Measurements from ENCODE around the gene CHAC1. TPM values are rescaled to one million over a fixed set of nuclear protein-coding genes. Genes with fewer than 3 reads are reported as not detected.
"Not testable (repeated sequence)": the region's sequence is repeated elsewhere in the genome, so short reads cannot be mapped to it uniquely, and the experiment has no call there.

The CHAC1 gene
- total RNA-seq, 1 experiment from 2014 or later = 49.4 TPM

GRCh38 chr15:40953713-40954074, 423 bp downstream of the CHAC1 start:
- H3K27ac Mint-ChIP-seq (ENCODE audit: low read depth, unreplicated experiment) = peak overlapping the region; percentile 83
- H3K4me3 Mint-ChIP-seq (ENCODE audit: unreplicated experiment) = peak overlapping the region; percentile 87
- DNase-seq (ENCODE audit: unreplicated experiment) = no peak
- TF ChIP-seq CTCF (IDR thresholded peaks at IDR 0.05; ENCODE audit: unreplicated experiment) = no peak
- ChIA-PET CTCF (interaction anchor here (0.6 to 7.2 kb wide), 3 partner anchors 13 to 253 kb away, joined by 3 to 59 read pairs (median 3); no protein-coding TSS in a partner anchor), POLR2A (interaction anchor here (0.7 to 1.5 kb wide), 5 partner anchors 11 to 389 kb away, joined by 3 to 11 read pairs (median 3); partner anchors contain the start of genes CCDC32 and DLL4)
- H3K9me3 Mint-ChIP-seq (ENCODE audit: unreplicated experiment) = no peaks in the 10 kb centered on the region
- no peaks in the 10 kb centered on the region for H3K27me3 Mint-ChIP-seq (ENCODE audit: insufficient read depth, unreplicated experiment)
- TSS peak; percentile 71 for BruUV-seq (replicated peaks)
- H3K4me1 Mint-ChIP-seq (ENCODE audit: insufficient read depth, unreplicated experiment) = peaks cover 31% of the 10 kb centered on the region
- H3K36me3 Mint-ChIP-seq (ENCODE audit: insufficient read depth, unreplicated experiment) = peaks cover 19% of the 10 kb centered on the region
- intact Hi-C loops (cut with micrococcal nuclease) = loop anchor here (1.0 to 5.0 kb wide), 2 partner anchors 49 to 379 kb away; partner anchors contain the start of genes NUSAP1 and OIP5

- not testable (repeated sequence) for BruUV-seq (replicated peaks); DNase-seq (ENCODE audit: unreplicated experiment); H3K27me3 Mint-ChIP-seq (ENCODE audit: insufficient read depth, unreplicated experiment); H3K9me3 Mint-ChIP-seq (ENCODE audit: unreplicated experiment)
- Mint-ChIP-seq H3K4me1 (ENCODE audit: insufficient read depth, unreplicated experiment) (peaks cover 32% of the 10 kb centered on the region), H3K4me3 (ENCODE audit: unreplicated experiment) (peak overlapping the region; percentile 87), H3K36me3 (ENCODE audit: insufficient read depth, unreplicated experiment) (peaks cover 19% of the 10 kb centered on the region), H3K27ac (ENCODE audit: low read depth, unreplicated experiment) (peak overlapping the region; percentile 83)
- POLR2A ChIA-PET = interaction anchor here (0.7 to 1.5 kb wide), 3 partner anchors 10 to 385 kb away, joined by 3 to 11 read pairs (median 4); no protein-coding TSS in a partner anchor
- intact Hi-C loops (cut with micrococcal nuclease) = loop anchor here (5.0 kb wide), 1 partner anchor 378 kb away; the partner anchor contains the start of genes NUSAP1 and OIP5
- CTCF ChIA-PET = interaction anchor here (0.6 to 7.2 kb wide), 4 partner anchors 13 to 252 kb away, joined by 3 to 59 read pairs (median 3); no protein-coding TSS in a partner anchor
Measured at GRCh38 chr15:40954158-40954848, 1.0 kb downstream of the CHAC1 start.

- H3K4me1 Mint-ChIP-seq (ENCODE audit: insufficient read depth, unreplicated experiment) = peaks cover 34% of the 10 kb centered on the region
- no peaks in the 10 kb centered on the region for H3K27me3 Mint-ChIP-seq (ENCODE audit: insufficient read depth, unreplicated experiment)
- no peak for DNase-seq (ENCODE audit: unreplicated experiment)
- H3K27ac Mint-ChIP-seq (ENCODE audit: low read depth, unreplicated experiment) = no peak overlapping the region
- intact Hi-C loops (cut with micrococcal nuclease) = no loop called here
- peaks cover 19% of the 10 kb centered on the region for H3K36me3 Mint-ChIP-seq (ENCODE audit: insufficient read depth, unreplicated experiment)
- no TSS peak for BruUV-seq (replicated peaks)
- H3K9me3 Mint-ChIP-seq (ENCODE audit: unreplicated experiment) = no peaks in the 10 kb centered on the region
- no peak for TF ChIP-seq CTCF (IDR thresholded peaks at IDR 0.05; ENCODE audit: unreplicated experiment)
- POLR2A ChIA-PET = interaction anchor here (0.7 kb wide), 1 partner anchor 384 kb away, joined by 3 read pairs; no protein-coding TSS in a partner anchor
- H3K4me3 Mint-ChIP-seq (ENCODE audit: unreplicated experiment) = peak overlapping the region; percentile 87
- CTCF ChIA-PET = interaction anchor here (0.6 to 7.2 kb wide), 4 partner anchors 14 to 217 kb away, joined by 3 to 59 read pairs (median 3); no protein-coding TSS in a partner anchor
Measured at GRCh38 chr15:40955141-40955903, 2.1 kb downstream of the CHAC1 start.

GRCh38 chr15:40955930-40956540, 2.8 kb downstream of the CHAC1 start:
- ChIA-PET CTCF (interaction anchor here (0.6 to 7.2 kb wide), 2 partner anchors 15 to 264 kb away, joined by 5 to 59 read pairs; no protein-coding TSS in a partner anchor), POLR2A (no interaction called here)
- Mint-ChIP-seq H3K9me3 (ENCODE audit: unreplicated experiment) (no peaks in the 10 kb centered on the region), H3K4me3 (ENCODE audit: unreplicated experiment) (peak overlapping the region; percentile 45), H3K36me3 (ENCODE audit: insufficient read depth, unreplicated experiment) (peaks cover 19% of the 10 kb centered on the region), H3K27ac (ENCODE audit: low read depth, unreplicated experiment) (peak overlapping the region; percentile 7), H3K4me1 (ENCODE audit: insufficient read depth, unreplicated experiment) (peaks cover 38% of the 10 kb centered on the region), H3K27me3 (ENCODE audit: insufficient read depth, unreplicated experiment) (no peaks in the 10 kb centered on the region)
- BruUV-seq (replicated peaks) = no TSS peak
- TF ChIP-seq CTCF (IDR thresholded peaks at IDR 0.05; ENCODE audit: unreplicated experiment) = no peak
- DNase-seq (ENCODE audit: unreplicated experiment) = no peak
- intact Hi-C loops (cut with micrococcal nuclease) = no loop called here

Measured in MCF 10A (cell line).